Transverse colon (tissue), 4 donors: Measurements from ENCODE around the gene NT5DC1. TPM values are rescaled to one million over a fixed set of nuclear protein-coding genes. Genes with fewer than 3 reads are reported as not detected.
A peak's percentile ranks its signal among the peaks of the same experiment; 100 is the strongest.

Source experiments
- DNase-seq: peaks from one replicate; pipeline ENCODE4 v3.0.0-alpha.2; 2019
- H3K27ac ChIP-seq, 4 donors: fragments of 200-600 bp; sonication (generic); 2 replicates each; pipeline ENCODE4 v1.5.1; 2016 to 2018; ENCODE audit warnings: inconsistent platforms in 4 of 4
- H3K27me3 ChIP-seq: fragments of 200-600 bp; sonication (generic); 2 replicates; pipeline ENCODE4 v1.5.1; 2017; ENCODE audit warnings: inconsistent platforms
- H3K36me3 ChIP-seq, 4 donors: fragments of 200-600 bp; sonication (generic); 2 replicates each; pipeline ENCODE4 v1.5.1; 2017 to 2019; ENCODE audit warnings: inconsistent platforms in 4 of 4
- H3K4me1 ChIP-seq, 4 donors: fragments of 200-600 bp; sonication (generic); 2 replicates each; pipeline ENCODE4 v1.5.1; 2017 to 2020; ENCODE audit warnings: inconsistent platforms in 4 of 4
- H3K4me3 ChIP-seq, 4 donors: fragments of 200-600 bp; sonication (generic); 1 replicate in 1 of 4; 2 replicates in 3 of 4; pipeline versions ENCODE4 v1.5.1 to v1.6.1; 2017 to 2019; ENCODE audit warnings: inconsistent platforms in 4 of 4
- H3K9me3 ChIP-seq, 2 donors: fragments of 200-600 bp; sonication (generic); 2 replicates each; pipeline ENCODE4 v1.5.1; 2017 to 2019; ENCODE audit warnings: inconsistent platforms in 2 of 2
- EP300 ChIP-seq: sonication (generic); formaldehyde crosslinking; IDR thresholded peaks from one replicate; pipeline ENCODE4 v1.6.1; 2017; ENCODE audit warnings: antibody characterized with exemption, low read depth
- POLR2A ChIP-seq: fragments of 450-650 bp; IDR thresholded peaks from one replicate; pipeline ENCODE4 v1.6.1; 2016; ENCODE audit warnings: antibody characterized with exemption, mild to moderate bottlenecking, moderate library complexity
- POLR2AphosphoS5 ChIP-seq, 3 donors: sonication (generic); formaldehyde crosslinking; IDR thresholded peaks; one replicate each; pipeline ENCODE4 v1.6.1; 2016; ENCODE audit warnings: antibody characterized with exemption in 3 of 3
- WGBS, 2 donors: methylation state at CpG; one replicate each; pipeline ENCODE4 v1.1.5; 2018; ENCODE audit warnings: low coverage in 1 of 2; 5-methylcytosine and 5-hydroxymethylcytosine counted together
- in situ Hi-C, 4 donors: fragments of 200-750 bp; cut with MboI; loops; one replicate each; pipeline versions ENCODE4 v1.15.0 to v1.15.1; 2017; ENCODE audit warnings: low sequenced_read_pairs in 3 of 4, low pct_ligation_motif_present in 1 of 4, low pct_unique_long_range_greater_than_20kb in 1 of 4
- intact Hi-C: fragments of 100-400 bp; cut with DNase I; formaldehyde crosslinking; loops from one replicate; pipeline ENCODE4 v1.15.1; 2023; ENCODE audit warnings: low total_unique reads
- total RNA-seq, 4 donors: library from RNA; depleted of rRNA; stranded (reverse); fragments of >200 nt; gene quantifications; one replicate each; pipeline ENCODE4 v1.1.0, GENCODE V29; 2016
- TF ChIP-seq, protein P1 (sequence below), 5 experiments: fragments of 200-600 bp in 3 of 5; fragments of 450-650 bp in 2 of 5; sonication (generic) in 3 of 5; IDR thresholded peaks; 1 replicate in 2 of 5; 2 replicates in 3 of 5; pipeline ENCODE4 v1.5.1; 2016 to 2017; ENCODE audit warnings: antibody characterized with exemption in 5 of 5, inconsistent platforms in 3 of 5, mild to moderate bottlenecking in 2 of 5, moderate library complexity in 1 of 5

NT5DC1 gene
- total RNA-seq, 4 donors from 2014 or later = 5.4 to 18.6 (median 12.4) TPM

GRCh38 chr6:116253505-116254296, 153.0 kb downstream of the NT5DC1 start, which contains the start of gene TSPYL4:
Gene TSPYL4 (minus strand): TSS chr6:116254075. CDS start chr6:116254008, 67 bp downstream.
- in situ Hi-C loops = no loop called here
- DNase-seq = peak; percentile 95
- intact Hi-C loops = no loop called here
- Histone ChIP-seq H3K27me3 (no peaks in the 10 kb centered on the region), H3K9me3 (no peaks in the 10 kb centered on the region), H3K27ac (peak within 1 kb of the TSS; percentile 86 to 93 (median 90)), H3K36me3 (no peaks in the 10 kb centered on the region), H3K4me1 (peaks cover 23 to 51% (median 41%) of the 10 kb centered on the region in 4 donors), H3K4me3 (peak within 1 kb of the TSS; percentile 74 to 98 (median 81))
- WGBS, 2 donors = 0 to 3% methylated on average over 16 to 48 of the region's 53 CpGs
- TF ChIP-seq, protein P1, sequence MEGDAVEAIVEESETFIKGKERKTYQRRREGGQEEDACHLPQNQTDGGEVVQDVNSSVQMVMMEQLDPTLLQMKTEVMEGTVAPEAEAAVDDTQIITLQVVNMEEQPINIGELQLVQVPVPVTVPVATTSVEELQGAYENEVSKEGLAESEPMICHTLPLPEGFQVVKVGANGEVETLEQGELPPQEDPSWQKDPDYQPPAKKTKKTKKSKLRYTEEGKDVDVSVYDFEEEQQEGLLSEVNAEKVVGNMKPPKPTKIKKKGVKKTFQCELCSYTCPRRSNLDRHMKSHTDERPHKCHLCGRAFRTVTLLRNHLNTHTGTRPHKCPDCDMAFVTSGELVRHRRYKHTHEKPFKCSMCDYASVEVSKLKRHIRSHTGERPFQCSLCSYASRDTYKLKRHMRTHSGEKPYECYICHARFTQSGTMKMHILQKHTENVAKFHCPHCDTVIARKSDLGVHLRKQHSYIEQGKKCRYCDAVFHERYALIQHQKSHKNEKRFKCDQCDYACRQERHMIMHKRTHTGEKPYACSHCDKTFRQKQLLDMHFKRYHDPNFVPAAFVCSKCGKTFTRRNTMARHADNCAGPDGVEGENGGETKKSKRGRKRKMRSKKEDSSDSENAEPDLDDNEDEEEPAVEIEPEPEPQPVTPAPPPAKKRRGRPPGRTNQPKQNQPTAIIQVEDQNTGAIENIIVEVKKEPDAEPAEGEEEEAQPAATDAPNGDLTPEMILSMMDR (IDR thresholded peaks at IDR 0.05) = no peak
- peak; percentile 90 to 91 (median 90) for TF ChIP-seq POLR2AphosphoS5 (IDR thresholded peaks at IDR 0.05)
- TF ChIP-seq EP300 = no peak
- peak; percentile 73 for TF ChIP-seq POLR2A

- Histone ChIP-seq H3K4me3 (peak overlapping the region; percentile 74 to 98 (median 81)), H3K9me3 (no peaks in the 10 kb centered on the region), H3K4me1 (peaks cover 23 to 51% (median 41%) of the 10 kb centered on the region in 4 donors), H3K27ac (peak overlapping the region; percentile 86 to 93 (median 90)), H3K27me3 (no peaks in the 10 kb centered on the region), H3K36me3 (no peaks in the 10 kb centered on the region)
- WGBS, 2 donors = 9 to 16% methylated on average over 4 of the region's 4 CpGs
- TF ChIP-seq POLR2A = no peak
- DNase-seq = no peak
- intact Hi-C loops (no loop called here), in situ Hi-C loops (no loop called here)
These were observed 153.8 kb downstream of the NT5DC1 start for GRCh38 chr6:116254297-116255056.

DNA sequence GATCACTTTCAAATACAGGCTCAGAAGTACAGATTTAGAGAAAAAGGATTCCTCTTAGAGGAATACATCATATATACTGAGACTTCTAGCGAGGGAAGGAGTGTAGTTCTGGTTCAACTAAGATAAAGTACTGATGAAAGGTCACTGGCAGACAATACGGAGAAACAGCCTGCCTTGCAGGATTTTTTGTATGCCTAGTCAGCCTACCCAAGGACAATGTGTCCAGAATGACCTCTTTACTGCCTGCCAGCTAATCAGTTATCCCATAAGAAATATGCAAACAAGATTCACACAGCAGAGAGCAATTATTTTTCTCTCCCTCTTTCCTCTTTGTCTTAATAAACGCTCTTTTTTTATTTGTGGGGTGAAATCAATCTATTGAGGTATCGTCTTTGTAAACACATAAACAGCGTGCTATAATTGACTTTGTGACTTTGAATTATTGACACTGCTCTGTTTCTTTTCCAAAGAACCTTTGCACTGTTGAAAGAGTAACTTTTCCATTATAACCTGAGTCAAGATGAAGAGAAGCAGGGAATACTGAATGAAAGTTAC, 154.7 kb downstream of the NT5DC1 start:
- Histone ChIP-seq H3K4me1 (peaks cover 22 to 43% (median 40%) of the 10 kb centered on the region in 4 donors), H3K27ac (peak overlapping the region in 1 of 4 donors; percentile 93), H3K4me3 (no peak overlapping the region), H3K9me3 (no peaks in the 10 kb centered on the region), H3K36me3 (no peaks in the 10 kb centered on the region), H3K27me3 (no peaks in the 10 kb centered on the region)
- in situ Hi-C loops = no loop called here
- DNase-seq = no peak
- TF ChIP-seq POLR2A = no peak
- TF ChIP-seq, protein P1 (IDR thresholded peaks at IDR 0.05) = no peak
- no peak for TF ChIP-seq POLR2AphosphoS5 (IDR thresholded peaks at IDR 0.05)
- no peak for TF ChIP-seq EP300
- intact Hi-C loops = no loop called here
- 35 to 39% methylated on average over 4 to 5 of the region's 5 CpGs for WGBS, 2 donors

DNA sequence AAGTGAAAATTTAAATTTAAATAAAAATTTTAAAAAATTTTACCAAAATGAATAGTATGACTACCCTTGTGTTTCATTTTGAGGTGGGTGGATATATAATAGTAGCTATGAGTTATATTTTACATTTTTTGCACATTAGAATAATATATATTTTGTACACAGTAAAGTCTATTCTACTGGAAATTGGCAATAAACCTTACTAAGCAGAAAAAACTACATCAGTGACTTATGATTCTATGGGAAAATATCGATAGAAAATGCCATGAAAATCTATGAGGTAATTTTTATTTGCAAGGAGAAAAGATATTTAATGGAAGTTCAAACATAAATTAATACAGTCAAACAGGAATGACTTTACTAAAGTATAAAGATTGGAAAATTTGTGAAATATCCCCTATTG, 156.0 kb downstream of the NT5DC1 start:
- intact Hi-C loops (no loop called here), in situ Hi-C loops (no loop called here)
- no peak for TF ChIP-seq EP300
- TF ChIP-seq POLR2AphosphoS5 (IDR thresholded peaks at IDR 0.05) = no peak
- TF ChIP-seq, protein P1 (IDR thresholded peaks at IDR 0.05) = no peak
- no peak for TF ChIP-seq POLR2A
- no peak for DNase-seq
- peaks cover 18 to 30% (median 26%) of the 10 kb centered on the region in 4 donors for H3K4me1 ChIP-seq
- H3K27me3 ChIP-seq = no peaks in the 10 kb centered on the region
- no peak overlapping the region for H3K4me3 ChIP-seq
- no peak overlapping the region for H3K27ac ChIP-seq
- H3K36me3 ChIP-seq = no peaks in the 10 kb centered on the region
- WGBS, 2 donors = 95 to 98% methylated on average over 1 of the region's 1 CpG
- H3K9me3 ChIP-seq = no peaks in the 10 kb centered on the region
